GM18870 (cell line): Measurements from ENCODE around the gene CRB1.
"Not testable (repeated sequence)": the region's sequence is repeated elsewhere in the genome, so short reads cannot be mapped to it uniquely, and the experiment has no call there.

Experiments used
- ATAC-seq: cut with Tn5 transposase; IDR thresholded peaks from one replicate; pipeline ENCODE4 v1.9.1; 2021; ENCODE audit warnings: moderate library complexity; ENCODE audit not compliant: unreplicated experiment

The CRB1 gene

GRCh38 chr1:197451381-197451780 lies 183.3 kb downstream of the CRB1 start:
- no peak for ATAC-seq

GRCh38 chr1:197453376-197454058 lies 185.5 kb downstream of the CRB1 start:
- no peak for ATAC-seq

- ATAC-seq: no peak
These were observed 194.5 kb downstream of the CRB1 start for GRCh38 chr1:197462539-197462938.

GRCh38 chr1:197463142-197463541 lies 195.1 kb downstream of the CRB1 start:
- ATAC-seq: no peak

- ATAC-seq: no peak
These were observed 196.0 kb downstream of the CRB1 start for GRCh38 chr1:197464044-197464443.

GRCh38 chr1:197465528-197466327 lies 197.7 kb downstream of the CRB1 start:
- ATAC-seq: no peak

- no peak for ATAC-seq
These were observed 198.8 kb downstream of the CRB1 start for GRCh38 chr1:197466813-197467212.

- ATAC-seq: no peak
These were observed 199.8 kb downstream of the CRB1 start for GRCh38 chr1:197467881-197468280.

- ATAC-seq: no peak
These were observed 200.6 kb downstream of the CRB1 start for GRCh38 chr1:197468543-197469175.

GRCh38 chr1:197469620-197470210 lies 201.7 kb downstream of the CRB1 start:
- ATAC-seq: no peak

GRCh38 chr1:197470330-197470729 lies 202.3 kb downstream of the CRB1 start:
- no peak for ATAC-seq

- no peak for ATAC-seq
These were observed 203.4 kb downstream of the CRB1 start for GRCh38 chr1:197471248-197471985.

GRCh38 chr1:197472141-197472540 lies 204.1 kb downstream of the CRB1 start:
- ATAC-seq: no peak

- ATAC-seq: no peak
These were observed 212.4 kb downstream of the CRB1 start for GRCh38 chr1:197480446-197480845.

- ATAC-seq: no peak
These were observed 213.0 kb downstream of the CRB1 start for GRCh38 chr1:197481101-197481500.

GRCh38 chr1:197485790-197486189 lies 217.7 kb downstream of the CRB1 start:
- no peak for ATAC-seq

GRCh38 chr1:197486946-197487345 lies 218.9 kb downstream of the CRB1 start:
- ATAC-seq: no peak

- not testable (repeated sequence) for ATAC-seq
These were observed 223.5 kb downstream of the CRB1 start for GRCh38 chr1:197491505-197491904.

- no peak for ATAC-seq
These were observed 228.7 kb downstream of the CRB1 start for GRCh38 chr1:197496722-197497121.

GRCh38 chr1:197510691-197511378 lies 242.8 kb downstream of the CRB1 start:
- ATAC-seq: no peak
